ENCODE results near the gene GLG1.
"Not testable (repeated sequence)": the region's sequence is repeated elsewhere in the genome, so short reads cannot be mapped to it uniquely, and the experiment has no call there.

- TF ChIP-seq CTCF (conservative IDR thresholded peaks at IDR 0.05); ZFX (IDR thresholded peaks at IDR 0.05): not testable (repeated sequence)
Measured at GRCh38 chr16:74404148-74404933, 202.6 kb downstream of the GLG1 start.
